NB4 (cell line): Measurements from ENCODE around the gene GATAD2B.

Experiments
- CTCF ChIP-seq: IDR thresholded peaks from one replicate; pipeline ENCODE4 v1.5.1; 2012; ENCODE audit warnings: low read depth, low read length
- MAX ChIP-seq: IDR thresholded peaks from 2 replicates; pipeline ENCODE4 v1.6.1; 2011; ENCODE audit warnings: low read depth, low read length
- POLR2A ChIP-seq: IDR thresholded peaks from 2 replicates; pipeline ENCODE4 v1.6.1; 2011; ENCODE audit warnings: mild to moderate bottlenecking; ENCODE audit not compliant: insufficient read length; ENCODE audit errors: extremely low read depth

GRCh38 chr1:153940756-153941155, 18.0 kb upstream of the GATAD2B start:
- no peak for TF ChIP-seq MAX
- no peak for TF ChIP-seq CTCF
- TF ChIP-seq POLR2A = no peak
